ENCODE measurements around the gene HS3ST6.

The HS3ST6 gene

GRCh38 chr16:1863681-1864460 is 54.3 kb downstream of the HS3ST6 start:
- no peaks in the 10 kb centered on the region for H3K9me3 Mint-ChIP-seq
- no peaks in the 10 kb centered on the region for H3K4me1 Mint-ChIP-seq
- ATAC-seq, result no peak
- H3K27ac Mint-ChIP-seq, result no peak overlapping the region
- H3K36me3 Mint-ChIP-seq, result no peaks in the 10 kb centered on the region
- H3K4me3 Mint-ChIP-seq, result no peak overlapping the region
- H3K27me3 Mint-ChIP-seq, result peaks cover 23% of the 10 kb centered on the region

GRCh38 chr16:1862394-1862793 is 55.8 kb downstream of the HS3ST6 start:
- Mint-ChIP-seq H3K4me1 (no peaks in the 10 kb centered on the region), H3K27me3 (peaks cover 38% of the 10 kb centered on the region), H3K4me3 (no peak overlapping the region), H3K36me3 (no peaks in the 10 kb centered on the region), H3K27ac (no peak overlapping the region), H3K9me3 (no peaks in the 10 kb centered on the region)
- no peak for ATAC-seq

GRCh38 chr16:1861730-1862129 is 56.5 kb downstream of the HS3ST6 start:
- Mint-ChIP-seq H3K36me3 (no peaks in the 10 kb centered on the region), H3K9me3 (no peaks in the 10 kb centered on the region), H3K4me3 (no peak overlapping the region), H3K27ac (no peak overlapping the region), H3K27me3 (peaks cover 45% of the 10 kb centered on the region), H3K4me1 (no peaks in the 10 kb centered on the region)
- no peak for ATAC-seq

Data from stimulated activated memory B cell treated with anti-CD40 and anti-IgM and Interleukin-4, amounts not matched to agents 10 μg/mL and 1 μg/mL and 100 μg/mL, for 72 hours (primary cell).